GM18511 (cell line): ENCODE results near the gene GNAO1.

Experiments
- ATAC-seq: cut with Tn5 transposase; IDR thresholded peaks from one replicate; pipeline ENCODE4 v1.9.1; 2021; ENCODE audit warnings: mild to moderate bottlenecking, moderate library complexity; ENCODE audit not compliant: unreplicated experiment

The GNAO1 gene

DNA sequence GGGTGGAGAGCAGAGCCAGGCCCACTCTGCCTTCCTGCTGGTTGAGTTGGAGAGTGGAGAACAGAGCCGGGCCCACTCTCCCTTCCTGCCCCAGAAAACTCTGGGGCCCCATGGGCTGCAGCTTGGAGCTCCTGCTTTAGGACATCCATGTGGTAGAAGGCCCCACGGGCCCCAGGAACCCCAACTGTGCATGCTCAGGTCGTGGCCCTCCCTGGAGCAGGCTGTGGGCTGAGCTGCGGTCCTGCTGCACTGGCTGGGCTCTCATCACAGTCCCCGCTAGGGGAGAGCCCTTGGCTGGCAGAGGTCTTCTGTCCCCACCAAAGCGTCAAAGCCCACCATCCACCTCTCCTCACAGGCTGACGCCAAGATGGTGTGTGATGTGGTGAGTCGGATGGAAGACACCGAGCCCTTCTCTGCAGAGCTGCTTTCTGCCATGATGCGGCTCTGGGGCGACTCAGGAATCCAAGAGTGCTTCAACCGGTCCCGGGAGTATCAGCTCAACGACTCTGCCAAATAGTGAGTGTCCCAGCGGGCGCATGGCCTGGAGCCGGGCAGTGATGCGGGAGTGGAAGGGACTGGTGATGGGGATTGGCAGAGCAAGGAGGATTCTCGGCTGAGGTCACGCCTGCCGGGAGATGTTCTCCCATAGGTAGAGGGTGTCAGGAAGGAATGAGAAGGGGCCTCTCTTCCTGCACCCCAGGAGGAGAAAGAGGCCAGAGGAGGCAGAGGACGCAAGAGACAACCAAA is 137.2 kb downstream of the GNAO1 start:
- no peak for ATAC-seq

DNA sequence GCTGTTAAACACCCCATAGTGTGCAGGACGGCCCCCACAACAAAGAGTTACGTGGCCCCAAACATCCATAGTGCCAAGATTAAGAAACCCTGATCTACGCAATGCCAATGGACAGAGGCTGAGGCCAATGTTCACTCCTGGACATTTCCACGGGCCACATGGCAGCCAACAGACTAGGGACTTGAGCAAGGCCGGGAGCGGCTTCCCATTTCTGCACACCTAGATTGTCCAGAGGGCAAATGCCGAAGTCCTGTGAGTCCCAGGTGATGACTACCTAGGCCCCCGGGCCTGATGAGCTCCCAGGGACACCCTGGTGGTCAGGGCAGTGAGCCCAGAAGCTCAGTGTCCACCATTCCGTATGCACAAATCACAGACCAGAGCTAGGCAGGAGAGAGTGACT is 138.6 kb downstream of the GNAO1 start:
- ATAC-seq = no peak

DNA sequence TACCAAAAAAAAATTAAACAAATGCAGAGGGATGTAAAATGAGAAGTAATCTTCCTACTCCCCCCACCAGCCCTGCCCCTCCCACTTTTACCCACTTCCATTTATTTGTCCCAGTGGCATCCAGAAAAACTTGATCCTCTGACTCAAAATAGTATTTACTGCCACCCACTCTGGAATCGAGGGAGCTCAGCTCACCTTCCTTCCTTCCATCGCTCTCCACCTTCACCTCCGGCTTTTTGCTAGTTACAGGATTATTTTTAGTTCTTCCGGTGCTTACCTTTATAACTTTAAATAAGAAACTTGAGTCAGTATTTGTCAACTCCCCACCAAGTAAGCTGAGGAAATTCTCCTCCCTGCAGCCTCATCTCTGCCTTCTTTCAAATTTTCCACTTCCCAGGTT is 139.2 kb downstream of the GNAO1 start:
- no peak for ATAC-seq

DNA sequence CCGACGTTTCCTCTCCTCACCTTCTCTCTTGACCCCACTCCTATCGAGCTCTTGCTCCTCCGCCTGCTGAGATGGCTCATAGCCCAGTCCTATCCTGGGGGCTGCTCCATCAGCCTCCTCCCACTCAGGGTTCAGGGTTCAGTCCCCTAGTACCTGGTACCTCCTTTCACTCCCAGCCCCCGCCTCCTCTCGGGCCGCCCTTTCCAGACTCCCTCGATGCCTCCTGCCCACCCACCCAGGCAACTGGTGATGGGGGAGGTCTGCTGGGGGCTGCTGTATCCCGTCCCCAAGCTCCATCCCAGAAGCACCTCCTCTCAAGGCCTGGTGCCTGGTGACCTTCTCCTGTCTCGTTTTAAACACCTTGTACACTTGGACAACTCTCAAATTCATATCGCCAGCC is 140.1 kb downstream of the GNAO1 start:
- ATAC-seq = no peak

DNA sequence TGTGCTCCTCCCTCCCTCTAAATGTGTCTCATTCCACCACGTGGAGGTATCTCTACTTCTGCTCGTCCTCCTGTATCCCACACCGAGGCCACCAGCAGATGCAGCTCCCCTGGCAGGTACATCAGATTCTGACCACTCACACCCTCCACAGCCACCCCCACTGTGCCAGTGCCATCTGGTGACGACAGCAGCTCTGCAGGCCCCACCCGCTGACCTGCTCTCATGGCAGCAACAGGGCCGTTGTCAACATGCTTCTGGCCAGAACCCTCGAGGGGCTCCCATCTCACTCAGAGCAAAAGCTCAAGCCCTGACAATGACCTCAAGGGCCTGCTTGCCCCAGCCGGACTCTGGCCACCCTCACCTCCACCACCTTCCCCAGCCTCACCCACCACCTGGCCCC is 140.6 kb downstream of the GNAO1 start:
- no peak for ATAC-seq

DNA sequence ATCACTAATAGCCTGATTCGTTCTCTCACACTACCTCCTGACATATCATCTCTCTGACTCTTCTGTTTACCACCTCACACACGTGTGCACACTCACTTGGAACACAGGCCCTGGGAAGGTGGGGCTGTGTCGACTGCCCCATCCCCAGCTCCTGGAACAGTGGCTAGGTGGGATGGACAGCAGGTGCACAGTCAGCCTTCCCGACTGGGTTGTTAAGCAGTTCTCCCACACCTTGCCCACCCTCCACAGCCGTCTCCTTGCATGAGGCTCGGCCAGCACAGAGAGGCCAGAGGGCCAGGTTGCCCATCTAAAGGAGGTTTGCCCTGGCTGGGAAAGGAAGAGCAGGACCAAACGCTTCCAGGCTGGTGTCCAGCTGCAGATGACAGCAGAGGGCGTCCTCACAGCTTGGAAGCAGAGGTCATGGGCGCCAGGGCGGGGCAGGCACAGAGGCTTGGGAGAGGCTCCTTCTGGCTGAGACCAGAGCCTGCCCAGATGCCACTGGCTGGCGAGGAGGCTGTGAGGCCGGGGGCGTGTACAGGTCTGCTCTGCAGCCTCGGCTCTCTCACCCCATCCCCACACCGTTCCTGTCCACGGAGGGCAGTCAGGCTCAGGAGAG is 141.3 kb downstream of the GNAO1 start:
- ATAC-seq = no peak

DNA sequence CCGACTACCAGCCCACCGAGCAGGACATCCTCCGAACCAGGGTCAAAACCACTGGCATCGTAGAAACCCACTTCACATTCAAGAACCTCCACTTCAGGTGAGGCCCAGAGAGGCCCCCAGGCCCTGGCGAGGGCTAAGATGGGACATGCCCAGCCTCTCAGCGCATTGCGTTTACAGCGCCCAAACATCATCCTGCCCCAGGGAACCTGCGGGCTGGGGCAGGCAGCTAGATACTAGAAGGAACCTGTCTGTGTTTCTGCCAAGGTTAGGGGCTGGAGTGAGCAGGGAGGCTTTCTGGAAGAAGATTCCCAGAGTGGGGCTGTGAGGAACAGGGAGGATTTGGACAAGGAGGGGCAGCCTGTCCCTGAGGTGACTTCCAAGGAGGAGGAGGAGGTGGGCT is 143.5 kb downstream of the GNAO1 start:
- ATAC-seq = no peak

DNA sequence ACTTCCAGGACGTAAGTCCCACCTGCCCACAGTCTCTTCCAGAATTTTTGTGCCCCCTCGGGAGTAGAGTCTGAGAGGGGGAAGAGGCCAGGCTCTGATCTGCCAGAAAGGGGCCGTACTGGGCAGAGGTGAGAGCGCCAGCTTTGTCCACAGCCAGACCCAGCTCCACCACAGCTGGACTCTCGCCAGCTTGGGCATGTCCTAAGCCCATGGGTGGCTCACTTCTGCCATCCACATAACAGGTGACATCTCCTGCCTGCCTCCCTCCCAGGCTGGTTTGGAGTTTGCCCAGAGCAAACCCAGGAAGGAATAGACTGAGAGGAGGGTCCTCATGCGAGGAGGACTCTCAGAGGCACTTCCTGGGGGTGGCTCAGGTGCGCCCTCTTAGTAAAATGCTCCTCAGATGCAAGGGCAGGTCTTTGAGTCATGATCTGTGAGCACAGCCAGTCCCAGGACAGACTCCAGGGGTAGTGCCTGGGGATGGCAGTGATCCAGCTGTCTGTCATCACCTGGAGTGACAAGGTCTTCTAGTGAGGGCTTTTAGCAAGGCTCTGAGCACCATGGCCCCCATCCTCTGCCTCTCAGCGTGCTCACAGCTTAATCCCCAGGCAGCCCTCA is 144.9 kb downstream of the GNAO1 start:
- ATAC-seq = no peak

DNA sequence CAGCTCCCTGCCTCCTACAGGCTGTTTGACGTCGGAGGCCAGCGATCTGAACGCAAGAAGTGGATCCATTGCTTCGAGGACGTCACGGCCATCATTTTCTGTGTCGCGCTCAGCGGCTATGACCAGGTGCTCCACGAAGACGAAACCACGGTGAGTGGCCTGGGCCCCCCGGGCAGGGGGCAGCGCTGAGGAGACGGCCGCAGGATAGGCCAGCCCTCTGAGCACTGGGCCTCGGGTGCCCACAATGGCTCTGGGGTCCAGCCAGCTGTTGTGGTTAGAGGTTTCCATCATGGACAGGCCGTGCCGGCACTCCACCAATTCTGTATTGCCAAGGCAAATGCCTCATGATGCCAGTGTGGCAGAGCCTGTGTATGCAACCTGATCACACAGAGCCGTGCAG is 145.4 kb downstream of the GNAO1 start:
- no peak for ATAC-seq

DNA sequence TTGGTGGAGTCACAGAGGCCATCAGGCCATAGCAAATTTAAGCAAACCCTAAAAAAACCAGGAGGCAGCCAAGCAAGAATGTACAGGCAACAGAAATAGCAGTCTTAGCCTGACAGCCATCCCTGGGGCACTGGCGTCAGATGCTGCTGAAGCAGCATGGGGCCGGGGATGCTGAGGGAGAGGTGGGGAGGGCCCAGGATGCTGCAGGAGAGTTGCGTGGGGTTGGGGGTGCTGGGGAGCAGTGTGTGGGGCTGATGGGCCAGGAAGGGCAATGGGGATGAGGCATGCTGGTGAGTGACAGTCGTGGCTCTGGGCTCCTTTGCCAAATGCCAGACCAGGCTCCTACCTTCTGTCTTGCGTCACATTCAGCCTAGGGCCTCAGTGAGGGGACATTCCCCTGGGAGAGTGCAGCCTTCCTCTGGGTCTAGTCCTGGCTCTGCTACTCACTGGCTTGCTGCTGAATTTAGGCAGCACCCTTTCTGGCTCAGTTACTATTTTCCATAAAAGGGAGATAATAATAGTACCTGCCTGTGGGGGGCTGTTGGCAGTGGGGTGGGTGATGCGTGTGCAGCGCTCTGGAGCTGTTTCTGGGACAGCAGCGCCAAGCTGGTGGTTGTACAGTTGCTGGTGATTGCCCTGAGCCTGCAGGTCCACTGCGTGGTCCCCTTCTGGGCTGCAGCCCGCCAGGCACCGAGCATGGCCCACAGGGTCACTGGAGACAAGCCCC is 146.0 kb downstream of the GNAO1 start:
- ATAC-seq = no peak

DNA sequence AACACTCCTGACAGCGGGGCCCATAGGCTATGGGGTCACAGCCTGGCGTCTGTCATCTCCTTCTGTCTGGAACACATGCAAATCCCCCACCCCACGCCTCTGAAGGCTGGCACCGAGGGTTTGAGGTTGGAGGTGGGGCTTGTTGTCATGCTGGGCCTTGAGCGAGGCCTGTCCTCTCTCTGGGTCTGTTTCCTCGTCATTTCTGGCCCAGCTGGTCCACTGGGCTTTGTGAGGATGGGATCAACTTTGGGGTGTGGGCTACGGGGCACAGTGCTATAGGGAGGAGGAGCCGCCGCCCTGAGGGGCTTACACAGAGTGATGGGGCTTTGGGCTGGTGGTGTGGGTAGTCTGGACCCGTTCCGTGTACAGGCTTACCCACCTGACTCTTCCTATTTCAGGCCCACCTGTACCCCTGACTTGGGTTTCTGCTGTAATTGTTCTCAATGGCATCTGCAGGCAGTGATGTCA is 146.6 kb downstream of the GNAO1 start:
- ATAC-seq = no peak

DNA sequence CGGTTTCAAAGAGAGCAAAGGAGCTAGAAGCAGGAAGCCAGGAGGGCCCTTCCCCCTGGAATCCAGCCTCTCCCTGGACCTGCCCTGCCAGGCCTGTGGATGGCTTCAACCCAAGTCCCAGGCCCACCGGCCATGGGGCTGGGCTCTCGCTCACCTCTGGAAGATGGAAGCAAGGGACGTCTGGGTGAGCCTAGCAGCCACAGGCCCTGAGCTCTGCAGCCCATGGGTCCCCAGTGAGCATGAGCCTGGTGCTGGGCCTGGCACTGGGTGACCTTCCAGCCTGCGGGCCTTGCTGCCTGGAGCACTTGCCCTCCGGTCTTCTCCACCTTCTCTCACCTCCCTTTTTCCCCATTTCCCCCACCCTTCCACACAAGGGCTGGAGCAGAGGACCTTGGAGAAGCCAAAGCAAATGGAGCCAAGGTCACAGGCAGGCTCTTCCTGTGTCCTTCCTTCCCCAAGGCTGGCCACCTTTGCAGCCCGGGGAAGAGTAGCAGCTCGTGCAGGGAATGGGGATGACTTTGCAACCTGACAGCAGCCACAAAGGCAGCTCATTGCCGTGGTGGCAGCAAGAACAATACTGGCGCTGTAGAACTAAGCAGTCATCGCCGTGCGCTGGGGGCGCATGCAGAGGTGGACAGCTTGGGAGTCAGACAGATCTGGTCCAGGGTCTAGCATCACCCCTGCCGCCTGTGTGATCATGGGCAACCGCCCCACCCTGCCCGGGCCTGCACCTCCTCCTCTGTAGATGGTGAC is 147.5 kb downstream of the GNAO1 start:
- no peak for ATAC-seq

DNA sequence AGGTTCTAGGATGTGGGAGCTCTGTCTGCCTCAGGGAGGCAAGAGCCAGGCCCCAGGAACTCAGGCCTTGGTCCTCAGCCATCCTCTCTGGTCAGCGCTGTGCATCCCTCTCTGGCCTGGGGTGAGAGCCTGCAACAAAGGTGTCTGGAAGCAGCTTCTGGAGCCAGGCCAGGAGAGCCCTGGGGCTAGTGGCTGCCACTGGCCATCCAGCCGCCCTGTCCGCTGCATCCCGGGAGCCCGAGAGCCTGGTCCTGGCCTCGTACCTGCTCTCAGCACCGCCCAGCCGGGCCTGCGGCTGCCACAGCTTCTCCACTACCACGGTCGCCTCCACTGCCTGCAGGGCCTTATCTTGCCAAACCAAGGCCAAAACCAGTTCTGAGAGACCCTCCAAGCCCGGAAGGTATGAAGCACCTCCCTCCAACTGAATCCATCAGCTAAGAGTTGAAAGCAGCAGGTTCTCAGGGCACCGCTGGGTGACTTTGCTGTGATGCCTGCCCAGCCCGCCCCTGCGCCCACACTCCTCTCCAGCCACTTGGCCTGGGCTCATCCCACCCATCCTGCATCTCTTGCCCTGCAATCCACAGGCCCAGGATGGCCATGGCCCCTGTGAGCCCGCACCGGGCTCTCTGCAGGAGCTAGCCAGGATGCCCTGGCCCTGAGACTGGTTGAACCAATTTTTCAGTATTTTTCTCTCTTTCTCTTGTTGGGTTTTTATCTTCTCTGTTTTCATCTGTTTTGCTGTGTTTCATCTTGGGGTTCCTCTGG is 148.3 kb downstream of the GNAO1 start:
- no peak for ATAC-seq

DNA sequence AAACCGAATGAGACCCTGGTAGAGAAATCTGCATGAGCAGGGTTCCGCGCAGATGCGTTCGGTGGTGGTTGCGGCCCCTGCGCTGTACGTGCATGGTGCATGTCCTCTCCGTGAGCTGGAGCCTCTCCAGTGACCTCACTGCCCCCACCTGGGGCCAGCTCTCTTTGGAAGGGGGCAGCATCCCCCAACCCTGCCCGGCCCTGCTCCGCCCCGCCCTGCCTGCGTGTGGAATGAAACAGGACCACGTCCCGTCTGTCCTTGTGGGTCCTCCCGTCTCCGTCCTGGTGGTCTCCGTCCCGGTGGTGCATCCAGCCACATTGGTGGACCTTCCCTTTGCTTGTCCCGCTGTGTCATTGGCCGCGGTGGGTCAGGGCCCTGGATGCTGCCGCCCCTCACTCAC is 149.1 kb downstream of the GNAO1 start:
- no peak for ATAC-seq

DNA sequence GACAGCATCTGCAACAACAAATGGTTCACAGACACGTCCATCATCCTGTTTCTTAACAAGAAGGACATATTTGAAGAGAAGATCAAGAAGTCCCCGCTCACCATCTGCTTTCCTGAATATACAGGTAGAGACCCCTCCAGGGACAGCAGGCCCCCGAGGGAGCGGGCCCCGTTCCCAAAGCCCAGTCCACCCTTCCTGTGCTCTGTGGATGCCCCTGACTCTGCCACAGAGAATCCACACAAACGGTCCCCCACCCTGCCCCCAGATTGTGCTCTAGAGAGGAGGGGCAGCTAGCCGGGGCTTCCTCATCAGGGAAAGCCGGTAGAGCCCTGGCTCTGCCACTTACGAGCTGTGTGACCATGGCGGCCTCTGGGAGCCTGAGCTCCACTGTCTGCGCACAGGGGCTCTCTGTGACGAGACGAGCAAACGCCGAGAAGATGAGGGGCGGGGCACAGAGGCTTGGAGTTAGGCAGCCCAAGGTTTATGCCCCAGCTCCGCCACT is 149.6 kb downstream of the GNAO1 start:
- no peak for ATAC-seq

DNA sequence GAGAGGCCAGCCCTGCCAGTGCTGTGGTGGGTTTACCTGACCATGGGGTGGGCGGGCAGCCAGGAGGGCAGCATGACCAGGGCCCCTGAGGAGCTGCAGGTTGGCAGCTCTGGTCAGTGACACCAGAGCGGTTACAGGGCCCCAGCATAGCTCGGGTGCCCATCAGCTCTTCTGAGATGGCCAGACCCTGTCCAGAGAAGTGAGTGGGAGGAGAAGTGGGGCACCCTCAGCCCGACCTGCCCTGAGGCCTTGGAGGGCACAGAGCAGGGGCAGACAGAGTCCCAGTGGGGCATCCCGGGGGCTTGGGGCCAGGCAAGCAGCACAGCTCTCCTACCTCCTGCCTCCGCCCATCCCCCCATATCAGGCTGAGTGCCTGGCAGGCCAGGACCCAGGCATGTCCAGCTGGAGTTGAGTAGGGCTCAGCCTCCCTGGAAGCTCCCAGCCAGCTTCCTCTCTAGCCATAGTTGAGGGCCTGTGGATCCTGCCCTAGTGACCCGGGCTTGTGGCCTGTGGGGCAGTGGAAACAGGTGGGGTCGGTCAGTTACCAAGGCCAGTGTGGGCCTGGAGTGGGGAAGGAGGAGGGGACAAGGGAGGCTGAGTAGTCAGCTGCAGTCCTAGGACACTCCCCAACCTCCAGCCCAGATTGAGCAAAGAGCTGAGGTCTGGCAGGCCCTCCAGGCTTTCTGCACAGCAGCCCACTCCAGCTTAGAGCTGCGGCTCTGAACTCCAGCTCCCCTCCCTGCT is 150.5 kb downstream of the GNAO1 start:
- no peak for ATAC-seq

DNA sequence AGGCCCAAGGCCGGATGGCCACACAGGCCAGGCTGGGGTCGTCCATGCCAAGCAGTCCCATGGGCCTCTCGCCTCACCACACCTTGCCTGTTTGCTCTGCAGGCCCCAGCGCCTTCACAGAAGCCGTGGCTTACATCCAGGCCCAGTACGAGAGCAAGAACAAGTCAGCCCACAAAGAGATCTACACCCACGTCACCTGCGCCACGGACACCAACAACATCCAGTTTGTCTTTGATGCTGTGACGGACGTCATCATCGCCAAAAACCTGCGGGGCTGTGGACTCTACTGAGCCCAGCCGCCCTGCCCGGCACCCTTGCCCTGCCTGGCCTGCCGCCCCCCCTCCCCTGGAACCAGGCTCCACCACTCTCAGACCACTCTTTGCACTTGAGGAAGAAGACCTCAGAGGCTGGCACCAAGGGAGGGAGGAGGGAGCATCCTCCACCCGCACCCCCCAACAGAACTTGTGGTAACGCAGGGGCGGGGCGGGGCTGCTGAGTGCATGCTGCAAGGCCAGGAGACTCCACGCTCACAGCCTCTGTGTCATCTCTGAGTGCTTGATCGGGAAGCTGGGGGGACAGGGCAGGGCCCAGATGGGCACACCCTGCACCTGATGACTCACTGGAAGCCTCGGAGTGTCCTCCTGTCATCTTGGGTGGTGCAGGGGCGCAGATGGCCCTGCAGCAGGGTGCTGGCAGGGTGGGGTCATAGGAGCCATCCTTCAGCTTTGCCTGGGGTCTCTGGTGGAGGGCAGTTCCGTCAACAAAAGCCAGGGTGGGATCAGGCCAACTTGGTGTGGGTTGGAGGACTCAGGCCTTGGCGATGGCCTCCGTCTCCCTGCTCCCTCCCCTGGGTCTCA is 152.6 kb downstream of the GNAO1 start:
- ATAC-seq = no peak
